Chondrocyte (in vitro differentiated cells): ENCODE measurements around the gene ARHGAP42. TPM values are rescaled to one million over a fixed set of nuclear protein-coding genes. Genes with fewer than 3 reads are reported as not detected.

Experiments used
- DNase-seq: peaks from one replicate; pipeline ENCODE4 v3.0.0; 2021; ENCODE audit warnings: mixed read lengths, low spot score
- H3K27ac Mint-ChIP-seq: one replicate; pipeline ENCODE4 v1.8.0; 2021; ENCODE audit warnings: mild to moderate bottlenecking, moderate library complexity, mixed read lengths; ENCODE audit not compliant: unreplicated experiment
- H3K27me3 Mint-ChIP-seq: 2 replicates; pipeline ENCODE4 v1.8.0; 2021; ENCODE audit warnings: low read depth, mixed read lengths
- H3K36me3 Mint-ChIP-seq: 2 replicates; pipeline ENCODE4 v1.8.0; 2021; ENCODE audit warnings: low read depth, mixed read lengths
- H3K4me1 Mint-ChIP-seq: 2 replicates; pipeline ENCODE4 v1.8.0; 2021; ENCODE audit warnings: low read depth, mild to moderate bottlenecking, mixed read lengths
- H3K4me3 Mint-ChIP-seq: one replicate; pipeline ENCODE4 v1.8.0; 2021; ENCODE audit warnings: mild to moderate bottlenecking, moderate library complexity, mixed read lengths; ENCODE audit not compliant: unreplicated experiment
- H3K9me3 Mint-ChIP-seq: 2 replicates; pipeline ENCODE4 v1.8.0; 2021; ENCODE audit warnings: low read depth, mixed read lengths
- CTCF ChIP-seq: fragments of 200-600 bp; sonication (generic); IDR thresholded peaks from 2 replicates; pipeline ENCODE4 v1.5.0; 2021; ENCODE audit warnings: antibody characterized with exemption, mild to moderate bottlenecking, moderate library complexity
- total RNA-seq: library from RNA; stranded (reverse); gene quantifications from 3 replicates; pipeline ENCODE4 v1.2.1, GENCODE V29; 2021

ARHGAP42 gene
- total RNA-seq, 1 donor from 2014 or later: 16.1 TPM

DNA sequence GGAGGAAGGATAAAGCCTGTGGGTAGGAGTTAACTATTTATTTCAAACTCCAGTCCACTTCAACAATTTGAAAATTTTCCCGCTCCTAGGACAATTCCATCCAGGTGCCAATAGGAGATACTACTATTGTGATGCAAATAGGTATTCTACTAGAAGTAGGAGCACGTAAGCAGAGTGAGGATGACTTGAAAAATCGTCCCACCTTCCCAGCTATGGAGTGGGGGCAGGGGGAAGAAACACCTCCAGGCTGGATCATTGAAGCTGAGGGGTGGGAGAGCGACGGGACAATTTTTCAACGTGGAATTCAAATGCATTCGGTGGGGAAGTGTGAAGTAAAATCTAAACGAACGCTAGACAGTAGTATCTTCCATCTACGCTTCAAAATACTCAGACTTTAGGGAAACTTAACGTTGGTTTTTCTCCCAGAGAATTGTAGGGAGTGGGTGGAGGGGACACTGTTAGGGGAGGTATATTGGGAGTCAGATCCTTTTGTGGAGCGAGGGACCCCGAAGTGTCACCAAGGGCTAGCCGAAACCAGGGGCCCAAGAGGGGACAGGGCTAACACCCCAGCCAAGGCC is 523 bp upstream of the ARHGAP42 start:
- no peak for DNase-seq
- H3K4me1 Mint-ChIP-seq: peaks cover 55% of the 10 kb centered on the region
- TF ChIP-seq CTCF: no peak
- H3K9me3 Mint-ChIP-seq: no peaks in the 10 kb centered on the region
- no peaks in the 10 kb centered on the region for H3K27me3 Mint-ChIP-seq
- no peaks in the 10 kb centered on the region for H3K36me3 Mint-ChIP-seq
- peak overlapping the region; percentile 96 for H3K4me3 Mint-ChIP-seq
- peak overlapping the region; percentile 52 for H3K27ac Mint-ChIP-seq

- Mint-ChIP-seq H3K4me3 (peak overlapping the region; percentile 96), H3K27ac (peak overlapping the region; percentile 94), H3K4me1 (peaks cover 51% of the 10 kb centered on the region), H3K36me3 (no peaks in the 10 kb centered on the region), H3K9me3 (no peaks in the 10 kb centered on the region), H3K27me3 (no peaks in the 10 kb centered on the region)
- TF ChIP-seq CTCF: peak; percentile 88
- no peak for DNase-seq
Observed at GRCh38 chr11:100687630-100688395, 725 bp downstream of the ARHGAP42 start.

GRCh38 chr11:100689141-100689540 is 2.1 kb downstream of the ARHGAP42 start:
- Mint-ChIP-seq H3K4me3 (peak overlapping the region; percentile 28), H3K36me3 (no peaks in the 10 kb centered on the region)
- DNase-seq: no peak

GRCh38 chr11:100691896-100692653 is 5.0 kb downstream of the ARHGAP42 start:
- Mint-ChIP-seq H3K9me3 (no peaks in the 10 kb centered on the region), H3K4me1 (peaks cover 26% of the 10 kb centered on the region), H3K4me3 (no peak overlapping the region), H3K36me3 (no peaks in the 10 kb centered on the region), H3K27ac (no peak overlapping the region), H3K27me3 (no peaks in the 10 kb centered on the region)
- DNase-seq: no peak
- TF ChIP-seq CTCF: no peak

More at GRCh38 chr11:100689141-100689540, 2.1 kb downstream of the ARHGAP42 start:
- no peak for TF ChIP-seq CTCF
- Mint-ChIP-seq H3K4me1 (peaks cover 49% of the 10 kb centered on the region), H3K27me3 (no peaks in the 10 kb centered on the region), H3K27ac (no peak overlapping the region), H3K9me3 (no peaks in the 10 kb centered on the region)

- Mint-ChIP-seq H3K27ac (no peak overlapping the region), H3K4me1 (no peaks in the 10 kb centered on the region)
Observed at GRCh38 chr11:100695911-100696310, 8.8 kb downstream of the ARHGAP42 start.

More at GRCh38 chr11:100695911-100696310, 8.8 kb downstream of the ARHGAP42 start:
- no peaks in the 10 kb centered on the region for H3K9me3 Mint-ChIP-seq
- H3K36me3 Mint-ChIP-seq: peaks cover 1% of the 10 kb centered on the region
- TF ChIP-seq CTCF: no peak
- no peak for DNase-seq
- H3K27me3 Mint-ChIP-seq: no peaks in the 10 kb centered on the region
- H3K4me3 Mint-ChIP-seq: no peak overlapping the region
